ENCODE data around the gene AGO1.
"Not testable (repeated sequence)": the region's sequence is repeated elsewhere in the genome, so short reads cannot be mapped to it uniquely, and the experiment has no call there.

AGO1 gene

GRCh38 chr1:35869245-35869950, 13.6 kb upstream of the AGO1 start:
- not testable (repeated sequence) for DNase-seq (ENCODE audit: low read depth)

- no peak for DNase-seq (ENCODE audit: low read depth)
These were observed 12.2 kb upstream of the AGO1 start for GRCh38 chr1:35870651-35871309.

GRCh38 chr1:35873243-35873750, 9.7 kb upstream of the AGO1 start:
- DNase-seq (ENCODE audit: low read depth), result no peak

- DNase-seq (ENCODE audit: low read depth), result not testable (repeated sequence)
These were observed 8.9 kb upstream of the AGO1 start for GRCh38 chr1:35874115-35874514.

- no peak for DNase-seq (ENCODE audit: low read depth)
These were observed 6.0 kb upstream of the AGO1 start for GRCh38 chr1:35876988-35877387.

- no peak for DNase-seq (ENCODE audit: low read depth)
These were observed 1.1 kb upstream of the AGO1 start for GRCh38 chr1:35881850-35882273.

GRCh38 chr1:35882586-35882944, 444 bp upstream of the AGO1 start:
- no peak for DNase-seq (ENCODE audit: low read depth)

- no peak for DNase-seq (ENCODE audit: low read depth)
These were observed 659 bp downstream of the AGO1 start for GRCh38 chr1:35883635-35884101.

- no peak for DNase-seq (ENCODE audit: low read depth)
These were observed 1.9 kb downstream of the AGO1 start for GRCh38 chr1:35884934-35885333.

GRCh38 chr1:35885961-35886558, 3.1 kb downstream of the AGO1 start:
- no peak for DNase-seq (ENCODE audit: low read depth)

GRCh38 chr1:35886577-35887431, 3.8 kb downstream of the AGO1 start:
- no peak for DNase-seq (ENCODE audit: low read depth)

GRCh38 chr1:35887508-35887907, 4.5 kb downstream of the AGO1 start:
- DNase-seq (ENCODE audit: low read depth), result no peak

GRCh38 chr1:35888255-35888654, 5.2 kb downstream of the AGO1 start:
- DNase-seq (ENCODE audit: low read depth), result no peak

- DNase-seq (ENCODE audit: low read depth), result not testable (repeated sequence)
These were observed 6.0 kb downstream of the AGO1 start for GRCh38 chr1:35888981-35889380.

GRCh38 chr1:35893051-35893879, 10.3 kb downstream of the AGO1 start:
- no peak for DNase-seq (ENCODE audit: low read depth)

GRCh38 chr1:35894183-35894582, 11.2 kb downstream of the AGO1 start:
- DNase-seq (ENCODE audit: low read depth), result no peak

GRCh38 chr1:35894656-35895055, 11.6 kb downstream of the AGO1 start:
- no peak for DNase-seq (ENCODE audit: low read depth)

- no peak for DNase-seq (ENCODE audit: low read depth)
These were observed 16.9 kb downstream of the AGO1 start for GRCh38 chr1:35899941-35900340.

- DNase-seq (ENCODE audit: low read depth), result no peak
These were observed 18.2 kb downstream of the AGO1 start for GRCh38 chr1:35901235-35901634.

- no peak for DNase-seq (ENCODE audit: low read depth)
These were observed 19.7 kb downstream of the AGO1 start for GRCh38 chr1:35902671-35903070.

GRCh38 chr1:35914717-35915116, 31.7 kb downstream of the AGO1 start:
- DNase-seq (ENCODE audit: low read depth), result no peak

Measured in stimulated activated CD8-positive, alpha-beta memory T cell treated with anti-CD3 and anti-CD28 coated beads, Interleukin-12 subunit alpha, Interleukin-12 subunit beta, amount 100 ng/mL, for 1 hour (primary cell).